HEK293 (cell line): ENCODE results near the gene ZSWIM3.

Source experiments
- EGR2 ChIP-seq: fragments of 450-650 bp; formaldehyde crosslinking; IDR thresholded peaks from 2 replicates; pipeline ENCODE4 v1.5.1; 2016; ENCODE audit warnings: low read depth, missing biosample characterization, missing genetic modification characterization
- GLIS1 ChIP-seq: fragments of 450-650 bp; formaldehyde crosslinking; IDR thresholded peaks from 2 replicates; pipeline ENCODE4 v1.5.1; 2016; ENCODE audit warnings: missing biosample characterization, missing genetic modification characterization
- HIC1 ChIP-seq: fragments of 450-650 bp; formaldehyde crosslinking; IDR thresholded peaks from 2 replicates; pipeline ENCODE4 v1.5.1; 2016; ENCODE audit warnings: missing biosample characterization, missing genetic modification characterization
- PRDM1 ChIP-seq: fragments of 450-650 bp; formaldehyde crosslinking; IDR thresholded peaks from 2 replicates; pipeline ENCODE4; 2016; ENCODE audit warnings: missing biosample characterization, missing genetic modification characterization
- SCRT1 ChIP-seq: fragments of 450-650 bp; formaldehyde crosslinking; IDR thresholded peaks from 2 replicates; pipeline ENCODE4 v1.5.1; 2016; ENCODE audit warnings: missing biosample characterization, missing genetic modification characterization, borderline replicate concordance
- SCRT2 ChIP-seq: fragments of 450-650 bp; formaldehyde crosslinking; IDR thresholded peaks from 2 replicates; pipeline ENCODE4 v1.5.1; 2016; ENCODE audit warnings: missing biosample characterization, missing genetic modification characterization
- YY2 ChIP-seq: fragments of 450-650 bp; formaldehyde crosslinking; IDR thresholded peaks from 2 replicates; pipeline ENCODE4 v1.5.1; 2016; ENCODE audit warnings: missing biosample characterization, missing genetic modification characterization
- ZBTB21 ChIP-seq: fragments of 450-650 bp; formaldehyde crosslinking; IDR thresholded peaks from 2 replicates; pipeline ENCODE4 v1.5.1; 2017; ENCODE audit warnings: missing biosample characterization, missing genetic modification characterization
- ZBTB44 ChIP-seq: fragments of 450-650 bp; IDR thresholded peaks from 2 replicates; pipeline ENCODE4 v1.5.1; 2018; ENCODE audit warnings: missing biosample characterization, mild to moderate bottlenecking, missing genetic modification characterization
- ZNF112 ChIP-seq: fragments of 450-650 bp; formaldehyde crosslinking; IDR thresholded peaks from 2 replicates; pipeline ENCODE4 v1.5.0; 2017; ENCODE audit warnings: missing biosample characterization, missing genetic modification characterization
- ZNF174 ChIP-seq: fragments of 450-650 bp; formaldehyde crosslinking; IDR thresholded peaks from 2 replicates; pipeline ENCODE4 v1.5.0; 2017; ENCODE audit warnings: missing biosample characterization, mild to moderate bottlenecking, missing genetic modification characterization
- ZNF175 ChIP-seq: fragments of 450-650 bp; formaldehyde crosslinking; IDR thresholded peaks from 2 replicates; pipeline ENCODE4 v1.5.1; 2016; ENCODE audit warnings: missing biosample characterization, missing genetic modification characterization
- ZNF19 ChIP-seq: fragments of 450-650 bp; formaldehyde crosslinking; IDR thresholded peaks from 2 replicates; pipeline ENCODE4; 2016; ENCODE audit warnings: missing biosample characterization, missing genetic modification characterization, low read depth
- ZNF341 ChIP-seq: fragments of 450-650 bp; formaldehyde crosslinking; IDR thresholded peaks from 2 replicates; pipeline ENCODE4; 2016; ENCODE audit warnings: low read depth, missing biosample characterization, missing genetic modification characterization
- ZNF423 ChIP-seq: fragments of 450-650 bp; formaldehyde crosslinking; IDR thresholded peaks from 2 replicates; pipeline ENCODE4 v1.5.1; 2016; ENCODE audit warnings: missing biosample characterization, missing genetic modification characterization
- ZNF426 ChIP-seq: fragments of 450-650 bp; formaldehyde crosslinking; IDR thresholded peaks from 2 replicates; pipeline ENCODE4 v1.5.1; 2017; ENCODE audit warnings: missing biosample characterization, missing genetic modification characterization, mild to moderate bottlenecking, inconsistent platforms, moderate library complexity
- ZNF48 ChIP-seq: fragments of 450-650 bp; formaldehyde crosslinking; IDR thresholded peaks from 2 replicates; pipeline ENCODE4 v1.5.1; 2016; ENCODE audit warnings: missing biosample characterization, missing genetic modification characterization
- ZNF549 ChIP-seq: fragments of 450-650 bp; IDR thresholded peaks from 2 replicates; pipeline ENCODE4 v1.5.1; 2018; ENCODE audit warnings: missing biosample characterization, missing genetic modification characterization, mild to moderate bottlenecking, inconsistent platforms, moderate library complexity
- ZNF600 ChIP-seq: fragments of 450-650 bp; formaldehyde crosslinking; IDR thresholded peaks from 2 replicates; pipeline ENCODE4 v1.5.1; 2016; ENCODE audit warnings: missing biosample characterization, missing genetic modification characterization
- ZNF626 ChIP-seq: fragments of 450-650 bp; sonication (Bioruptor Pico); formaldehyde crosslinking; IDR thresholded peaks from 2 replicates; pipeline ENCODE4 v1.5.1; 2018; ENCODE audit warnings: missing biosample characterization, missing genetic modification characterization, inconsistent platforms
- ZNF654 ChIP-seq: fragments of 450-650 bp; formaldehyde crosslinking; IDR thresholded peaks from 2 replicates; pipeline ENCODE4 v1.5.1; 2016; ENCODE audit warnings: low read depth, missing biosample characterization, missing genetic modification characterization
- ZSCAN30 ChIP-seq: fragments of 450-650 bp; IDR thresholded peaks from 2 replicates; pipeline ENCODE4 v1.5.1; 2018; ENCODE audit warnings: missing biosample characterization, mild to moderate bottlenecking, missing genetic modification characterization, moderate library complexity
- TF ChIP-seq, protein P1 (sequence below): fragments of 450-650 bp; formaldehyde crosslinking; IDR thresholded peaks from 2 replicates; pipeline ENCODE4 v1.5.1; 2017; ENCODE audit warnings: missing biosample characterization, missing genetic modification characterization
- TF ChIP-seq, protein P2 (sequence below): fragments of 450-650 bp; formaldehyde crosslinking; IDR thresholded peaks from 2 replicates; pipeline ENCODE4 v1.5.1; 2016; ENCODE audit warnings: missing biosample characterization, missing genetic modification characterization
- TF ChIP-seq, protein P3 (sequence below): fragments of 450-650 bp; formaldehyde crosslinking; optimal IDR thresholded peaks from 2 replicates; pipeline ENCODE3; 2016; ENCODE audit warnings: missing biosample characterization, mild to moderate bottlenecking, missing genetic modification characterization
- TF ChIP-seq, protein P4 (sequence below): fragments of 450-650 bp; formaldehyde crosslinking; IDR thresholded peaks from 2 replicates; pipeline ENCODE4 v1.5.0; 2017; ENCODE audit warnings: missing biosample characterization, missing genetic modification characterization, borderline replicate concordance

ZSWIM3 gene

GRCh38 chr20:45812157-45813005 is 45.0 kb upstream of the ZSWIM3 start, which contains the start of gene UBE2C (continued):
- TF ChIP-seq EGR2 (tag by site-specific recombination) (peak; percentile 32; the same call in 1 of the 2 replicates), SCRT2 (tag by site-specific recombination) (no peak), PRDM1 (tag by site-specific recombination) (no peak), ZNF600 (no peak), ZNF654 (tag by site-specific recombination) (no peak), ZNF112 (no peak), SCRT1 (tag by site-specific recombination) (no peak), ZNF174 (tag by site-specific recombination) (no peak), ZSCAN30 (tag by site-specific recombination) (0 out of 2 replicates have a peak, but pooled peaks have one; percentile 15), GLIS1 (tag by site-specific recombination) (peak; percentile 53), ZNF423 (tag by site-specific recombination) (no peak), ZNF426 (tag by site-specific recombination) (no peak), ZNF549 (tag by site-specific recombination) (no peak), ZBTB21 (tag by site-specific recombination) (no peak), ZNF19 (tag by site-specific recombination) (no peak), ZBTB44 (no peak), YY2 (tag by site-specific recombination) (no peak), HIC1 (tag by site-specific recombination) (peak; percentile 54; the same call in 1 of the 2 replicates), ZNF175 (tag by site-specific recombination) (no peak), ZNF341 (no peak; the same call in 1 of the 2 replicates), ZNF626 (tag by site-specific recombination) (no peak), ZNF48 (no peak)
- TF ChIP-seq, protein P1, sequence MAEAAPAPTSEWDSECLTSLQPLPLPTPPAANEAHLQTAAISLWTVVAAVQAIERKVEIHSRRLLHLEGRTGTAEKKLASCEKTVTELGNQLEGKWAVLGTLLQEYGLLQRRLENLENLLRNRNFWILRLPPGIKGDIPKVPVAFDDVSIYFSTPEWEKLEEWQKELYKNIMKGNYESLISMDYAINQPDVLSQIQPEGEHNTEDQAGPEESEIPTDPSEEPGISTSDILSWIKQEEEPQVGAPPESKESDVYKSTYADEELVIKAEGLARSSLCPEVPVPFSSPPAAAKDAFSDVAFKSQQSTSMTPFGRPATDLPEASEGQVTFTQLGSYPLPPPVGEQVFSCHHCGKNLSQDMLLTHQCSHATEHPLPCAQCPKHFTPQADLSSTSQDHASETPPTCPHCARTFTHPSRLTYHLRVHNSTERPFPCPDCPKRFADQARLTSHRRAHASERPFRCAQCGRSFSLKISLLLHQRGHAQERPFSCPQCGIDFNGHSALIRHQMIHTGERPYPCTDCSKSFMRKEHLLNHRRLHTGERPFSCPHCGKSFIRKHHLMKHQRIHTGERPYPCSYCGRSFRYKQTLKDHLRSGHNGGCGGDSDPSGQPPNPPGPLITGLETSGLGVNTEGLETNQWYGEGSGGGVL (tag by site-specific recombination), result no peak
- TF ChIP-seq, protein P2, sequence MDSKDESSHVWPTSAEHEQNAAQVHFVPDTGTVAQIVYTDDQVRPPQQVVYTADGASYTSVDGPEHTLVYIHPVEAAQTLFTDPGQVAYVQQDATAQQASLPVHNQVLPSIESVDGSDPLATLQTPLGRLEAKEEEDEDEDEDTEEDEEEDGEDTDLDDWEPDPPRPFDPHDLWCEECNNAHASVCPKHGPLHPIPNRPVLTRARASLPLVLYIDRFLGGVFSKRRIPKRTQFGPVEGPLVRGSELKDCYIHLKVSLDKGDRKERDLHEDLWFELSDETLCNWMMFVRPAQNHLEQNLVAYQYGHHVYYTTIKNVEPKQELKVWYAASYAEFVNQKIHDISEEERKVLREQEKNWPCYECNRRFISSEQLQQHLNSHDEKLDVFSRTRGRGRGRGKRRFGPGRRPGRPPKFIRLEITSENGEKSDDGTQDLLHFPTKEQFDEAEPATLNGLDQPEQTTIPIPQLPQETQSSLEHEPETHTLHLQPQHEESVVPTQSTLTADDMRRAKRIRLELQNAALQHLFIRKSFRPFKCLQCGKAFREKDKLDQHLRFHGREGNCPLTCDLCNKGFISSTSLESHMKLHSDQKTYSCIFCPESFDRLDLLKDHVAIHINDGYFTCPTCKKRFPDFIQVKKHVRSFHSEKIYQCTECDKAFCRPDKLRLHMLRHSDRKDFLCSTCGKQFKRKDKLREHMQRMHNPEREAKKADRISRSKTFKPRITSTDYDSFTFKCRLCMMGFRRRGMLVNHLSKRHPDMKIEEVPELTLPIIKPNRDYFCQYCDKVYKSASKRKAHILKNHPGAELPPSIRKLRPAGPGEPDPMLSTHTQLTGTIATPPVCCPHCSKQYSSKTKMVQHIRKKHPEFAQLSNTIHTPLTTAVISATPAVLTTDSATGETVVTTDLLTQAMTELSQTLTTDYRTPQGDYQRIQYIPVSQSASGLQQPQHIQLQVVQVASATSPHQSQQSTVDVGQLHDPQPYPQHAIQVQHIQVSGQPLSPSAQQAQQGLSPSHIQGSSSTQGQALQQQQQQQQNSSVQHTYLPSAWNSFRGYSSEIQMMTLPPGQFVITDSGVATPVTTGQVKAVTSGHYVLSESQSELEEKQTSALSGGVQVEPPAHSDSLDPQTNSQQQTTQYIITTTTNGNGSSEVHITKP, result no peak
- TF ChIP-seq, protein P3, sequence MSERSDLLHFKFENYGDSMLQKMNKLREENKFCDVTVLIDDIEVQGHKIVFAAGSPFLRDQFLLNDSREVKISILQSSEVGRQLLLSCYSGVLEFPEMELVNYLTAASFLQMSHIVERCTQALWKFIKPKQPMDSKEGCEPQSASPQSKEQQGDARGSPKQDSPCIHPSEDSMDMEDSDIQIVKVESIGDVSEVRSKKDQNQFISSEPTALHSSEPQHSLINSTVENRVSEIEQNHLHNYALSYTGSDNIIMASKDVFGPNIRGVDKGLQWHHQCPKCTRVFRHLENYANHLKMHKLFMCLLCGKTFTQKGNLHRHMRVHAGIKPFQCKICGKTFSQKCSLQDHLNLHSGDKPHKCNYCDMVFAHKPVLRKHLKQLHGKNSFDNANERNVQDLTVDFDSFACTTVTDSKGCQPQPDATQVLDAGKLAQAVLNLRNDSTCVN, result no peak
- TF ChIP-seq, protein P4, sequence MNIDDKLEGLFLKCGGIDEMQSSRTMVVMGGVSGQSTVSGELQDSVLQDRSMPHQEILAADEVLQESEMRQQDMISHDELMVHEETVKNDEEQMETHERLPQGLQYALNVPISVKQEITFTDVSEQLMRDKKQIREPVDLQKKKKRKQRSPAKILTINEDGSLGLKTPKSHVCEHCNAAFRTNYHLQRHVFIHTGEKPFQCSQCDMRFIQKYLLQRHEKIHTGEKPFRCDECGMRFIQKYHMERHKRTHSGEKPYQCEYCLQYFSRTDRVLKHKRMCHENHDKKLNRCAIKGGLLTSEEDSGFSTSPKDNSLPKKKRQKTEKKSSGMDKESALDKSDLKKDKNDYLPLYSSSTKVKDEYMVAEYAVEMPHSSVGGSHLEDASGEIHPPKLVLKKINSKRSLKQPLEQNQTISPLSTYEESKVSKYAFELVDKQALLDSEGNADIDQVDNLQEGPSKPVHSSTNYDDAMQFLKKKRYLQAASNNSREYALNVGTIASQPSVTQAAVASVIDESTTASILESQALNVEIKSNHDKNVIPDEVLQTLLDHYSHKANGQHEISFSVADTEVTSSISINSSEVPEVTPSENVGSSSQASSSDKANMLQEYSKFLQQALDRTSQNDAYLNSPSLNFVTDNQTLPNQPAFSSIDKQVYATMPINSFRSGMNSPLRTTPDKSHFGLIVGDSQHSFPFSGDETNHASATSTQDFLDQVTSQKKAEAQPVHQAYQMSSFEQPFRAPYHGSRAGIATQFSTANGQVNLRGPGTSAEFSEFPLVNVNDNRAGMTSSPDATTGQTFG (tag by site-specific recombination), result no peak
